Muscle layer of colon (tissue), 2 donors: ENCODE data around the gene BUD23.
"Not testable (repeated sequence)": the region's sequence is repeated elsewhere in the genome, so short reads cannot be mapped to it uniquely, and the experiment has no call there.

ENCODE experiments used
- H3K27ac ChIP-seq: one replicate; pipeline ENCODE4 v1.7.0; 2013; ENCODE audit warnings: low read depth, mild to moderate bottlenecking, low read length, moderate library complexity
- H3K27me3 ChIP-seq, 2 donors: one replicate each; pipeline ENCODE4 v1.7.0; 2013; ENCODE audit warnings: low read length in 2 of 2, mild to moderate bottlenecking in 2 of 2; ENCODE audit not compliant: insufficient read depth in 2 of 2, control insufficient read depth in 1 of 2
- H3K36me3 ChIP-seq: one replicate; pipeline ENCODE4 v1.7.0; 2013; ENCODE audit warnings: mild to moderate bottlenecking, low read length; ENCODE audit not compliant: insufficient read depth
- H3K4me1 ChIP-seq: one replicate; pipeline ENCODE4 v1.7.0; 2013; ENCODE audit warnings: mild to moderate bottlenecking, low read length; ENCODE audit not compliant: insufficient read depth
- H3K4me3 ChIP-seq, 2 donors: one replicate each; pipeline ENCODE4 v1.7.0; 2013; ENCODE audit warnings: low read length in 2 of 2, low read depth in 1 of 2, mild to moderate bottlenecking in 1 of 2, moderate library complexity in 1 of 2
- H3K9ac ChIP-seq: one replicate; pipeline ENCODE4 v1.7.0; 2013; ENCODE audit warnings: low read length
- H3K9me3 ChIP-seq: one replicate; pipeline ENCODE4 v1.7.0; 2013; ENCODE audit warnings: mild to moderate bottlenecking, low read length
- donor health status: abdominal sarcoma.
- donor health status: Adenocarcinoma of cecum.

Gene BUD23

DNA sequence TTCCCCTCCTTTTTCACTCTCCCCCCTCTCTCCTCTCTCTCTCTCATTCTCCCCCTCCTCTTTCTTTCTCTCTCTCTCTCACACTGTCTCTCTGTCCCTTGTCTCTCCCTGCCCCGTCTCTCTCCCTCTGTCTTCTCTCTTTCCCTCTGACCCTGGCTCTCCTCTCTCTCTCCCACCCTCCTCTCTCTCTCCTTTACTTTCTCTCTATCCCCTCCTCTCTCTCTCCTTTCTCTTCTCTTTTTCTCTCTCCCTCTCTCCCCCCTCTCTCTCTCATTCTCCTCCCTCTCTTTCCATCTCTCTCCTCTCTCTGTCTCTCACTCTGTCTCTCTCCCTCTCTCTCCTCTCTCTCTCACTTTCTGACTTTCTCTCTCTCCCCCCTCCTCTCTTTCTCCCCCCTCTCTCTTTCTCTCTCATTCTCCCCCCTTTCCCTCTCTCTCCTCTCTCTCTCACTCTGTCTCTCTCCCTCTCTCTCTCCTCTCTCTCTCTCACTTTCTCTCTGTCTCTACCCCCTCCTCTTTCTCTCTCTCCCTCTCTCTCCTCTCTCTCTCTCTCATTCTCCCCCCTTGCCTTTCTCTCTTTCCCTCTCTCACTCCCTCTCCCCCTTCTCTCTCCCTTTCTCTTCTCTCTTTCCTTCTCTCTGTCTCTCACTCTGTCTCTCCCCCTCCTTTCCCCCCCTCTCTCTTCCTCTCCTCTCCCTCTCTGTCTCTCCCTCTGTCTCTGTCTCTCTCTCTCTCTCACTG is 34.6 kb upstream of the BUD23 start:
- no peaks in the 10 kb centered on the region for H3K36me3 ChIP-seq
- no peaks in the 10 kb centered on the region for H3K4me1 ChIP-seq
- H3K27me3 ChIP-seq = peaks cover 24 to 44% of the 10 kb centered on the region in 2 donors
- no peaks in the 10 kb centered on the region for H3K9me3 ChIP-seq
- H3K4me3 ChIP-seq = no peak overlapping the region
- no peak overlapping the region for H3K27ac ChIP-seq
- no peak overlapping the region for H3K9ac ChIP-seq

DNA sequence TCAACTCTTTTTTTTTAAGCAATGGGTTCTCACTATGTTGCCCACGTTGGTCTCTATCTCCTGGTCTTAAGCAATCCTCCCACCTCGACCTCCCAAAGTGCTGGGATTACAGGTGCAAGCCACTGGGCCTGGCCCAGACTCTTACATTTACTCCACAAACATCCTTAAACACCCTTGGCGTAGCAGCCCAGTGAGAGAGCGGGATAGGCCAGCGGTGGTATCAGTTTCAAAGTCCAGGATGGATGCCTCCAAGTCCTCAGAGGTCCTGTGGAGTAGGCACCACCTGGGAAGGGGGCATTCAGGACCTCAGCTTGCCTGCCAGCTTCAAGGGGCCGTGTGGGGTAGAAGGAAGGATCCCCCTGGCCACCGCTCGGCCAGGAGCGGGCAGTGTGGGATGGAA is 33.8 kb upstream of the BUD23 start:
- no peaks in the 10 kb centered on the region for H3K4me1 ChIP-seq
- no peaks in the 10 kb centered on the region for H3K36me3 ChIP-seq
- H3K9ac ChIP-seq = no peak overlapping the region
- H3K4me3 ChIP-seq = no peak overlapping the region
- no peaks in the 10 kb centered on the region for H3K9me3 ChIP-seq
- H3K27me3 ChIP-seq = peaks cover 24 to 44% of the 10 kb centered on the region in 2 donors
- H3K27ac ChIP-seq = no peak overlapping the region

- Histone ChIP-seq H3K27ac (no peak overlapping the region), H3K36me3 (no peaks in the 10 kb centered on the region), H3K4me1 (no peaks in the 10 kb centered on the region), H3K27me3 (peaks cover 24 to 40% of the 10 kb centered on the region in 2 donors), H3K9me3 (no peaks in the 10 kb centered on the region), H3K4me3 (no peak overlapping the region), H3K9ac (no peak overlapping the region)
These were observed 32.9 kb upstream of the BUD23 start for GRCh38 chr7:73650524-73650923.

DNA sequence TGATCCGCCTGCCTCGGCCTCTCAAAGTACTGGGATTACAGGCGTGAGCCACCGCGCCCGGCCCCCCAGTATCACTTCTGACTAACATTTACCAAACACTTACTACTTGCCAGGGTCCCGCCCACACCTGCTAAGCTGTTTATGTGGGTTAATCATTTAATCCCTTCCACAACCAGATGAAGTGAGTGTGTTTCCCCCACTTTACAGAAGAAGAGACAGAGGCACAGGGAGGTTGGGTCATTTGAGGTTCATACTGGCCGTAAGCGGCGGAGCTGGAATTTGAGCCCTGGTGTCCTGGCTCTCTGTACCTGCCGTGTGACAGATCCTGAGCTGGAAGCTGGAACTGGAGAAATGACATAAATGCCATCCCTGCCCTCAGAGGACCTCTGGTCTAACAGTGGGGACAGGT is 30.9 kb upstream of the BUD23 start:
- Histone ChIP-seq H3K27me3 (peaks cover 8 to 20% of the 10 kb centered on the region in 2 donors), H3K9me3 (no peaks in the 10 kb centered on the region), H3K4me1 (no peaks in the 10 kb centered on the region), H3K4me3 (no peak overlapping the region), H3K9ac (no peak overlapping the region), H3K27ac (no peak overlapping the region), H3K36me3 (no peaks in the 10 kb centered on the region)

DNA sequence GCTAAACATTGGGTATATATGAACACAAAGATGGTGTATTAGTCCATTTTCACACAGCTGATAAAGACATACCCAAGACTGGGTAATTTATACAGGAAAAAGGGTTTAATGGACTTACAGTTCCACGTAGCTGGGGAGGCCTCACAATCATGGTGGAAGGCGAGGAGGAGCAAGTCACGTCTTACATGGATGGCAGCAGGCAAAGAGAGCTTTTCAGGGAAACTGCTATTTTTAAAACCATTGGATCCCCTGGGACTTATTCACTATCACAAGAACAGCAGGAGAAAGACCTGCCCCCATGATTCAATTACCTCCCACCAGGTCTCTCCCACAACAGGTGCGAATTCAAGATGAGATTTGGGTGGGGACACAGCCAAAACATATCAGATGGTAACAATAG is 28.1 kb upstream of the BUD23 start:
- not testable (repeated sequence) for H3K4me1 ChIP-seq, H3K27ac ChIP-seq, H3K27me3 ChIP-seq, H3K9me3 ChIP-seq, H3K9ac ChIP-seq, H3K4me3 ChIP-seq, H3K36me3 ChIP-seq

DNA sequence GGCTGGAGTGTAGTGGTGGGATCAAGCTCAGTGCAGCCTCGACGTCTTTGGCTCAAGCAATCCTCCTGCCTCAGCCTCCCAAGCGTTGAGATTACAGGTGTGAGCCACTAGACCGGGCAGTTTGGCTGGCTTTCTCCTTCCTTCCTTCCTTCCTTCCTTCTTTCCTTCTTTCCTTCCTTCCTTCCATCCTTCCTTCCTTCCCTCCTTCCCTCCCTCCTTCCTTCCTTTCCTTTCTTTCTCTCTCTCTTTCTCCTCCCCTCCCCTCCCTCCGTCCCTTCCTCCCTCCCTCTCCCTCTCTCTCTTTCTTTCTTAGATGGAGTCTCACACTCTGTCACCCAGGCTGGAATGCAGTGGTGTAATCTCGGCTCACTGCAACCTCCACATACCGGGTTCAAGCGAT is 23.4 kb upstream of the BUD23 start:
- H3K27me3 ChIP-seq = no peaks in the 10 kb centered on the region
- H3K36me3 ChIP-seq = no peaks in the 10 kb centered on the region
- no peak overlapping the region for H3K4me3 ChIP-seq
- H3K9me3 ChIP-seq = no peaks in the 10 kb centered on the region
- H3K4me1 ChIP-seq = no peaks in the 10 kb centered on the region
- H3K9ac ChIP-seq = no peak overlapping the region
- H3K27ac ChIP-seq = no peak overlapping the region

- H3K27ac ChIP-seq, H3K9ac ChIP-seq, H3K4me1 ChIP-seq, H3K9me3 ChIP-seq, H3K36me3 ChIP-seq, H3K27me3 ChIP-seq, H3K4me3 ChIP-seq: not testable (repeated sequence)
These were observed 22.8 kb upstream of the BUD23 start for GRCh38 chr7:73660594-73660993.

- H3K9ac ChIP-seq = no peak overlapping the region
- H3K4me1 ChIP-seq = no peaks in the 10 kb centered on the region
- no peaks in the 10 kb centered on the region for H3K9me3 ChIP-seq
- no peaks in the 10 kb centered on the region for H3K27me3 ChIP-seq
- no peak overlapping the region for H3K27ac ChIP-seq
- no peak overlapping the region for H3K4me3 ChIP-seq
- no peaks in the 10 kb centered on the region for H3K36me3 ChIP-seq
These were observed 20.4 kb upstream of the BUD23 start for GRCh38 chr7:73663033-73663432.

DNA sequence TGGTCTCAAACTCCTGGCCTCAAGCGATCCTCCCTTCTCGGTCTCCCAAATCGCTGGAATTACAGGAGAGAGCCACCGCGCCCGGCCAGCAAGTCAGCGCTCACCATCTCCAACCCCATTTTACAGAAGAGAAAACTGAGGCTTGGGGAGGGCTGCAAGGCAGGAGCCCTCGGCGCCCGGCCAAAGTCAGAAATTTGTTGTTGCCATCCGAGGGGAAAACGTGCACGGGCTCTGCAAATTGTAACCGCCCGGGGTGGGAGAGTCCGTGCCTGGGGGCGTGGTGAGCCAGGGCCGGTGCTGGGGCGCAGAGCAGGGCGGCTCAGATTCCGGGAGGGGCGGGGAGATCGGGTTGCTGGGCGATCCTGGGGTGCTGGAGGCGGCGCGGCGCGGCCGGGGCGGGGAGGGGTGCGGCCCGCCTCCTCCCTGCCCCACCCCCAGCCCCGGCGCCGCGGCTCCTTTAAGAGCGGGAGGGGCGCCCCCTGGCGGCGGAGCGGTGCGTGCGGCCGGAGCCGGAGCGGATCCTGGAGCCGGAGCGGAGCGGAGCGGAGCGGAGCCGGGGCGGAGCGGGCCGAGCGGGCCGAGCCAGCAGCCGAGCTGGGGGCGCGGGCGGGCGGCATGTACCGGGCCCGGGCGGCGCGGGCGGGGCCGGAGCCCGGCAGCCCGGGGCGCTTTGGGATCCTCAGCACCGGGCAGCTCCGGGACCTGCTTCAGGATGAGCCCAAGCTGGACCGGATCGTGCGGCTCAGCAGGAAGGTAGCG is 15.9 kb upstream of the BUD23 start, which contains the start of gene VPS37D:
VPS37D (plus strand) TSS at position 488 of the 759 bp plus-strand sequence; CDS start at position 616, 128 bp downstream.
- Histone ChIP-seq H3K4me3 (peak within 1 kb of the TSS; percentile 66 to 71), H3K9ac (peak within 1 kb of the TSS; percentile 49), H3K4me1 (peaks cover 7% of the 10 kb centered on the region), H3K27ac (peak within 1 kb of the TSS; percentile 34), H3K9me3 (no peaks in the 10 kb centered on the region), H3K36me3 (no peaks in the 10 kb centered on the region), H3K27me3 (no peaks in the 10 kb centered on the region)

- no peaks in the 10 kb centered on the region for H3K36me3 ChIP-seq
- H3K4me3 ChIP-seq = peak overlapping the region; percentile 66 to 71
- peak overlapping the region; percentile 34 for H3K27ac ChIP-seq
- H3K27me3 ChIP-seq = no peaks in the 10 kb centered on the region
- peak overlapping the region; percentile 49 for H3K9ac ChIP-seq
- no peaks in the 10 kb centered on the region for H3K9me3 ChIP-seq
- peaks cover 7% of the 10 kb centered on the region for H3K4me1 ChIP-seq
These were observed 15.1 kb upstream of the BUD23 start for GRCh38 chr7:73668103-73668885.

DNA sequence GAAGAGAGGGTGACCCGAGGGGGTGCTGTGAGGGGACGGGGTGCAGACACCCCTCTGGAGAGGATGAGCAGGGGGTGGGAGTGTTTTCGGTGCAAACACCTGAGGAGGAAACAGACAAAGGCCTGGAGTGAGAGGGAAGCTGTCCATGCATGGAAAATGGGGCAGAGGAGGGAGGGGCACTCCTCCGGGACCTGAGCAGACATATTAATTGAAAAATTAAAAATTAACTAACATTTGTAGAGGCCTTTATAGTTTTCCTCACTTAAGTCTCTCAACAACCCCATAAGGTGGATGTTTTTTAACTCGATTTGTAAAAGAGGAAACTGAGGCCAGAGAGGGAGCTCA is 14.5 kb upstream of the BUD23 start:
- Histone ChIP-seq H3K36me3 (no peaks in the 10 kb centered on the region), H3K4me3 (peak overlapping the region in 1 of 2 donors; percentile 66), H3K4me1 (peaks cover 7% of the 10 kb centered on the region), H3K9me3 (no peaks in the 10 kb centered on the region), H3K27ac (no peak overlapping the region), H3K27me3 (no peaks in the 10 kb centered on the region), H3K9ac (no peak overlapping the region)
